Trophoblast cell (in vitro differentiated cells and primary cell): Measurements from ENCODE around the gene CRYGS.

Source experiments
- DNase-seq, 2 donors: peaks; one replicate each; pipeline ENCODE4 v3.0.0-alpha.2; 2016
- H2AFZ ChIP-seq: 2 replicates; pipeline ENCODE4 v1.6.1; 2013; ENCODE audit warnings: low read length, moderate library complexity, mild to moderate bottlenecking; ENCODE audit not compliant: insufficient read depth, poor library complexity
- H2AK5ac ChIP-seq: 2 replicates; pipeline ENCODE4 v1.6.1; 2013; ENCODE audit warnings: mild to moderate bottlenecking, low read length
- H2BK120ac ChIP-seq: 2 replicates; pipeline ENCODE4 v1.6.1; 2013; ENCODE audit warnings: low read length, mild to moderate bottlenecking, moderate library complexity; ENCODE audit not compliant: insufficient read depth, poor library complexity
- H2BK12ac ChIP-seq: 2 replicates; pipeline ENCODE4 v1.6.1; 2013; ENCODE audit warnings: mild to moderate bottlenecking, low read length, moderate library complexity
- H2BK5ac ChIP-seq: 2 replicates; pipeline ENCODE4 v1.6.1; 2013; ENCODE audit warnings: low read length, low read depth, moderate library complexity, mild to moderate bottlenecking; ENCODE audit not compliant: poor library complexity
- H3K14ac ChIP-seq: 2 replicates; pipeline ENCODE4 v1.6.1; 2013; ENCODE audit warnings: mild to moderate bottlenecking, low read length
- H3K18ac ChIP-seq: 2 replicates; pipeline ENCODE4 v1.6.1; 2013; ENCODE audit warnings: mild to moderate bottlenecking, low read length
- H3K23ac ChIP-seq: 2 replicates; pipeline ENCODE4 v1.6.1; 2013; ENCODE audit warnings: low read length
- H3K27ac ChIP-seq: 2 replicates; pipeline ENCODE4 v1.5.1; 2013; ENCODE audit warnings: low read depth, mild to moderate bottlenecking, inconsistent platforms, low read length, moderate library complexity
- H3K27me3 ChIP-seq: 2 replicates; pipeline ENCODE4 v1.6.1; 2013; ENCODE audit warnings: inconsistent platforms, mild to moderate bottlenecking, low read length, moderate library complexity; ENCODE audit not compliant: insufficient read depth
- H3K36me3 ChIP-seq, 2 experiments: 1 replicate in 1 of 2; 2 replicates in 1 of 2; pipeline ENCODE4 v1.6.1; 2013; ENCODE audit warnings: low read length in 2 of 2, mild to moderate bottlenecking in 2 of 2, moderate library complexity in 1 of 2; ENCODE audit not compliant: insufficient read depth in 2 of 2, control insufficient read depth in 1 of 2
- H3K4ac ChIP-seq: 2 replicates; pipeline ENCODE4 v1.6.1; 2013; ENCODE audit warnings: low read depth, mild to moderate bottlenecking, low read length, moderate library complexity
- H3K4me1 ChIP-seq, 2 experiments: 1 replicate in 1 of 2; 2 replicates in 1 of 2; pipeline ENCODE4 v1.6.1; 2013; ENCODE audit warnings: low read length in 2 of 2, mild to moderate bottlenecking in 2 of 2, moderate library complexity in 1 of 2; ENCODE audit not compliant: insufficient read depth in 2 of 2, control insufficient read depth in 1 of 2
- H3K4me2 ChIP-seq: 2 replicates; pipeline ENCODE4 v1.6.1; 2013; ENCODE audit warnings: inconsistent platforms, mild to moderate bottlenecking, low read length, moderate library complexity
- H3K4me3 ChIP-seq: 2 replicates; pipeline ENCODE4 v1.5.1; 2013; ENCODE audit warnings: mild to moderate bottlenecking, low read depth, low read length, inconsistent platforms
- H3K79me1 ChIP-seq: one replicate; pipeline ENCODE4 v1.6.1; 2013; ENCODE audit warnings: low read length
- H3K79me2 ChIP-seq: 2 replicates; pipeline ENCODE4 v1.6.1; 2013; ENCODE audit warnings: low read length, mild to moderate bottlenecking; ENCODE audit not compliant: control insufficient read depth, insufficient read depth, poor library complexity
- H3K9ac ChIP-seq: 2 replicates; pipeline ENCODE4 v1.6.1; 2013; ENCODE audit warnings: mild to moderate bottlenecking, low read length
- H3K9me3 ChIP-seq: 2 replicates; pipeline ENCODE4 v1.6.1; 2013; ENCODE audit warnings: low read depth, mild to moderate bottlenecking, control low read depth, inconsistent platforms, low read length; ENCODE audit not compliant: insufficient read depth
- H4K12ac ChIP-seq: 2 replicates; pipeline ENCODE4 v1.6.1; 2013; ENCODE audit warnings: low read depth, mild to moderate bottlenecking, low read length, moderate library complexity
- H4K8ac ChIP-seq: 2 replicates; pipeline ENCODE4 v1.6.1; 2013; ENCODE audit warnings: low read depth, mild to moderate bottlenecking, low read length, moderate library complexity
- H4K91ac ChIP-seq: one replicate; pipeline ENCODE4 v1.6.1; 2013; ENCODE audit warnings: low read depth, mild to moderate bottlenecking, low read length, moderate library complexity
- WGBS: extraction: QIAGEN DNeasy Blood & Tissue Kit; methylation state at CpG from one replicate; pipeline ENCODE4 v1.1.7; 2013; ENCODE audit warnings: missing lambda C conversion rate; ENCODE audit not compliant: insufficient read length, insufficient coverage; ENCODE audit errors: extremely low coverage; 5-methylcytosine and 5-hydroxymethylcytosine counted together

CRYGS gene

DNA sequence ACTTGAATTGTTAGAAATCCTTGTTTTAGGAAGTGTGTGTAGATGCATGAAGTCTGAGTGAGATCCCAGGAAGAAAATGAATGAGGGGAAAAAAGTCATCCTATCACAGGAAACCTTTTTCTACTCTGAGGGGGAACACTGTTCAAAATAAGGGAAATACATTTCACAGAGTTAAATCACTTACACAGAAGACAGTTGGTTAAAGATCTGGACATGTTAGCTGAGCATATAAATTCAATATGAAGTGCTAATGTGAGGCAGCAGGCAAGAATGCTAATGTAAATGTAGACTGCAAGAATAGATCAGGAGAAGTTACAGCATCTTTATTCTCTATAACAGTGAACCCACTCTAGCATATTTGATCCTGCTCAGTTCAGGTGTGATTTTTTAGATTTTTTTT is 20.4 kb upstream of the CRYGS start:
- Histone ChIP-seq H2AFZ (no peak overlapping the region), H4K91ac (no peak overlapping the region), H3K14ac (no peak overlapping the region), H2BK120ac (no peak overlapping the region), H2AK5ac (no peak overlapping the region), H3K79me2 (peaks cover 3% of the 10 kb centered on the region), H3K4me3 (no peak overlapping the region), H4K12ac (no peak overlapping the region), H3K9ac (no peak overlapping the region), H2BK12ac (no peak overlapping the region), H4K8ac (no peak overlapping the region), H3K9me3 (peaks cover 2% of the 10 kb centered on the region), H3K27ac (no peak overlapping the region), H3K18ac (no peak overlapping the region), H3K4ac (no peak overlapping the region), H3K4me2 (no peak overlapping the region), H3K27me3 (no peaks in the 10 kb centered on the region), H2BK5ac (no peak overlapping the region), H3K23ac (no peak overlapping the region), H3K36me3 (peaks cover 0 to 1% of the 10 kb centered on the region in 2 experiments), H3K79me1 (peaks cover 4% of the 10 kb centered on the region), H3K4me1 (peaks cover 0 to 3% of the 10 kb centered on the region in 2 experiments)
- DNase-seq = no peak

DNA sequence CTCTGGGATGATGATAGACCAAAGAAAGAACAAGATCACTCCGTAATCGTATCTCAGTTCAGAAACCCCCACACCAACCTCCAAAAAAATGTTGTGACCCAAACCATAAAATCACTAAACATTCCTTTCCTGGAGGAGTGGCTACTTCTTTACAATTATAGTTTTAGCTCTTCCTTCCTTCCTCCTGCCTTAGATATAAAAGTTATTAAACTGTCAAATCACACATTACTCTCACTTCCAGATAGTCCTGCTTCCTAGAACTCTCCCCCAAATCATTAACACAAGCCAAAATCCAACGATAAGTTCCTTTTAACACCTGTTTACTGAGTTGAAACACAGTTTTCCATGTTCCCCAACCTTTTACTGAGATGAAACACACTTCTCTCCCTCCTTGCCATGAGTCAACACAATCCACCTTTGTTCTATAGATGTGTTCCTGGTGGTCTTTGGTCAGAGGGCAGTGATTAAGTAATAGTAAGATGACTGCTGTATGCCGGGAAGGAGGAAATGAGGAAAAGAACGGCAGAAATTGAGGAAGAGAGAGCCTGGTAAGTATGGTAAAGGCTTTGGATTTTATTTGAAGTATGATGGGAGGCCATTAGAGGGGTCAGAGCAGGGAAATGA is 8.3 kb upstream of the CRYGS start:
- H3K14ac ChIP-seq = no peak overlapping the region
- no peak for DNase-seq
- WGBS = no CpG with 5 or more reads among the region's 5 CpGs
- H3K23ac ChIP-seq = no peak overlapping the region
- no peak overlapping the region for H2AK5ac ChIP-seq
- H3K36me3 ChIP-seq = peaks cover 13 to 14% of the 10 kb centered on the region in 2 experiments
- H3K18ac ChIP-seq = no peak overlapping the region
- H3K9ac ChIP-seq = no peak overlapping the region
- no peak overlapping the region for H2BK120ac ChIP-seq
- no peak overlapping the region for H2BK12ac ChIP-seq
- H3K4me2 ChIP-seq = no peak overlapping the region
- H3K27ac ChIP-seq = no peak overlapping the region
- H3K9me3 ChIP-seq = no peaks in the 10 kb centered on the region
- no peak overlapping the region for H2BK5ac ChIP-seq
- H4K8ac ChIP-seq = no peak overlapping the region
- no peak overlapping the region for H3K4me3 ChIP-seq
- H3K79me2 ChIP-seq = no peaks in the 10 kb centered on the region
- no peak overlapping the region for H2AFZ ChIP-seq
- no peaks in the 10 kb centered on the region for H3K27me3 ChIP-seq
- H3K79me1 ChIP-seq = no peaks in the 10 kb centered on the region
- no peaks in the 10 kb centered on the region for H3K4me1 ChIP-seq
- H3K4ac ChIP-seq = no peak overlapping the region
- no peak overlapping the region for H4K12ac ChIP-seq
- H4K91ac ChIP-seq = no peak overlapping the region

DNA sequence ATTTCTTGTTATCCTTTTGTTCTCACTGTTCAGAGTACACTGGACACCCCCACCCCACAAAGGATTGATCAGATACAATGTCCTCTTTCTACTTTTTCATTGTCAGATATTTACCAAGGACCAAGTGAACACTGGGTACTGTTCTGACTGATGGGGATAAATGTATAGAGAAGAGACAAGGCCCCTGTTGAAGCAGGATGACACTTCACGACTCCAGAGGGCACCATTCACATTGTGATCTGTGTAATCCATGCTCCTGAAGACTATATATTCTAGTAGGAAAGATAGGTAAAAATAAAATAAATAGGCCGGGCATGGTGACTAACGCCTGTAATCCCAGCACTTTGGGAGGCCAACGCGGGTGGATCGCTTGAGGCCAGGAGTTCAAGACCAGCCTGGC is 7.2 kb upstream of the CRYGS start:
- Histone ChIP-seq H3K36me3 (peaks cover 13 to 14% of the 10 kb centered on the region in 2 experiments), H3K4ac (no peak overlapping the region), H3K27ac (no peak overlapping the region), H3K79me2 (no peaks in the 10 kb centered on the region), H2BK120ac (no peak overlapping the region), H3K14ac (no peak overlapping the region), H3K4me2 (no peak overlapping the region), H4K91ac (no peak overlapping the region), H2AFZ (no peak overlapping the region), H3K79me1 (no peaks in the 10 kb centered on the region), H4K8ac (no peak overlapping the region), H4K12ac (no peak overlapping the region), H3K9me3 (no peaks in the 10 kb centered on the region), H2BK12ac (no peak overlapping the region), H3K18ac (no peak overlapping the region), H3K9ac (no peak overlapping the region), H3K27me3 (no peaks in the 10 kb centered on the region), H2BK5ac (no peak overlapping the region), H3K4me3 (no peak overlapping the region), H3K23ac (no peak overlapping the region), H2AK5ac (no peak overlapping the region), H3K4me1 (no peaks in the 10 kb centered on the region)
- no CpG with 5 or more reads among the region's 6 CpGs for WGBS
- peak in 1 of 2 donors; percentile 16 for DNase-seq

DNA sequence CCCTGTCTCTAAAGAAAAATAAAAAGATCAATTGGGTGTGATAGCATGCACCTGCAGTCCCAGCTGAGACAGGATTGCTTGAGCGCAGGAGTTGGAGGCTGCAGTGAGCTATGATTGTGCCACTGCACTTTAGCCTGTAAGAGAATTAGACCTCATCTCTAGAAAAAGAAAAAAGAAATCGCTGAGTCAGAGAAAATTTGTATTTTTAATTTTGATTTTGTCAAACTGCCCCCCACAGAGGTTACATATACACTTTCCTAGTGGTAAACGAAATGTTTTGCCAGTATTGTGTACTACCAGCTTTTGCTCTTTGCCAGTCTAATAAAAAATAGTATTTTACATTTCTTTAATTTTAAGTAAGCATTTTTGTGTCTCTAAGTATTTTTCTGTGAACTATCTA is 5.3 kb upstream of the CRYGS start:
- no peak overlapping the region for H2BK120ac ChIP-seq
- no peaks in the 10 kb centered on the region for H3K4me1 ChIP-seq
- H3K36me3 ChIP-seq = peaks cover 6 to 11% of the 10 kb centered on the region in 2 experiments
- no peak for DNase-seq
- H3K9ac ChIP-seq = no peak overlapping the region
- H3K4me2 ChIP-seq = no peak overlapping the region
- H3K23ac ChIP-seq = no peak overlapping the region
- H3K4me3 ChIP-seq = no peak overlapping the region
- no peak overlapping the region for H2BK12ac ChIP-seq
- H2AFZ ChIP-seq = no peak overlapping the region
- H3K27ac ChIP-seq = no peak overlapping the region
- H4K8ac ChIP-seq = no peak overlapping the region
- no peak overlapping the region for H3K4ac ChIP-seq
- H3K79me2 ChIP-seq = no peaks in the 10 kb centered on the region
- no peak overlapping the region for H4K91ac ChIP-seq
- no peaks in the 10 kb centered on the region for H3K79me1 ChIP-seq
- no peak overlapping the region for H2AK5ac ChIP-seq
- no peaks in the 10 kb centered on the region for H3K27me3 ChIP-seq
- no peak overlapping the region for H4K12ac ChIP-seq
- H3K9me3 ChIP-seq = no peaks in the 10 kb centered on the region
- WGBS = no CpG with 5 or more reads among the region's 3 CpGs
- no peak overlapping the region for H2BK5ac ChIP-seq
- H3K18ac ChIP-seq = no peak overlapping the region
- no peak overlapping the region for H3K14ac ChIP-seq
